ENCODE data around the gene GNS.
"Not testable (repeated sequence)": the region's sequence is repeated elsewhere in the genome, so short reads cannot be mapped to it uniquely, and the experiment has no call there.

Gene GNS

GRCh38 chr12:64694130-64695040 is 64.8 kb downstream of the GNS start:
- no peak for DNase-seq

GRCh38 chr12:64691795-64692583 is 67.2 kb downstream of the GNS start:
- DNase-seq: peak; percentile 47

- no peak for DNase-seq
These were observed 67.9 kb downstream of the GNS start for GRCh38 chr12:64691227-64691794.

GRCh38 chr12:64690236-64690635 is 69.0 kb downstream of the GNS start:
- DNase-seq: not testable (repeated sequence)

GRCh38 chr12:64688715-64689114 is 70.5 kb downstream of the GNS start:
- DNase-seq: no peak

- DNase-seq: no peak
These were observed 71.0 kb downstream of the GNS start for GRCh38 chr12:64688219-64688618.

GRCh38 chr12:64687816-64688215 is 71.4 kb downstream of the GNS start:
- DNase-seq: no peak

- no peak for DNase-seq
These were observed 73.6 kb downstream of the GNS start for GRCh38 chr12:64685605-64686004.

GRCh38 chr12:64685050-64685449 is 74.2 kb downstream of the GNS start:
- no peak for DNase-seq

- DNase-seq: no peak
These were observed 75.2 kb downstream of the GNS start for GRCh38 chr12:64683816-64684543.

GRCh38 chr12:64682572-64683277 is 76.5 kb downstream of the GNS start:
- peak; percentile 74 for DNase-seq

- no peak for DNase-seq
These were observed 77.8 kb downstream of the GNS start for GRCh38 chr12:64681200-64682052.

GRCh38 chr12:64680235-64680634 is 79.0 kb downstream of the GNS start:
- DNase-seq: no peak

- peak; percentile 25 for DNase-seq
These were observed 79.7 kb downstream of the GNS start for GRCh38 chr12:64679487-64680001.

- DNase-seq: no peak
These were observed 80.4 kb downstream of the GNS start for GRCh38 chr12:64678835-64679234.

- no peak for DNase-seq
These were observed 81.0 kb downstream of the GNS start for GRCh38 chr12:64678248-64678647.

GRCh38 chr12:64675795-64676194 is 83.4 kb downstream of the GNS start:
- DNase-seq: peak; percentile 22

- no peak for DNase-seq
These were observed 84.8 kb downstream of the GNS start for GRCh38 chr12:64674367-64674922.

GRCh38 chr12:64673490-64674169 is 85.6 kb downstream of the GNS start:
- peak; percentile 80 for DNase-seq

- DNase-seq: peak; percentile 61
These were observed 86.2 kb downstream of the GNS start for GRCh38 chr12:64672925-64673409.
